Inferior parietal cortex (tissue), 1 donor: Measurements from ENCODE around the gene SLCO2A1.

Experiments
- DNase-seq: peaks from one replicate; pipeline ENCODE4 v3.0.0-alpha.2; 2016; ENCODE audit errors: extremely low spot score

SLCO2A1 gene

GRCh38 chr3:133933097-133934024 is 96.4 kb downstream of the SLCO2A1 start:
- DNase-seq: no peak

- DNase-seq: no peak
Measured at GRCh38 chr3:133932009-133932408, 97.7 kb downstream of the SLCO2A1 start.

- DNase-seq: no peak
Measured at GRCh38 chr3:133931084-133931483, 98.6 kb downstream of the SLCO2A1 start.

GRCh38 chr3:133930341-133930933 is 99.3 kb downstream of the SLCO2A1 start:
- DNase-seq: peak; percentile 70

- no peak for DNase-seq
Measured at GRCh38 chr3:133928903-133929607, 100.7 kb downstream of the SLCO2A1 start.

GRCh38 chr3:133928136-133928893 is 101.4 kb downstream of the SLCO2A1 start:
- no peak for DNase-seq

DNA sequence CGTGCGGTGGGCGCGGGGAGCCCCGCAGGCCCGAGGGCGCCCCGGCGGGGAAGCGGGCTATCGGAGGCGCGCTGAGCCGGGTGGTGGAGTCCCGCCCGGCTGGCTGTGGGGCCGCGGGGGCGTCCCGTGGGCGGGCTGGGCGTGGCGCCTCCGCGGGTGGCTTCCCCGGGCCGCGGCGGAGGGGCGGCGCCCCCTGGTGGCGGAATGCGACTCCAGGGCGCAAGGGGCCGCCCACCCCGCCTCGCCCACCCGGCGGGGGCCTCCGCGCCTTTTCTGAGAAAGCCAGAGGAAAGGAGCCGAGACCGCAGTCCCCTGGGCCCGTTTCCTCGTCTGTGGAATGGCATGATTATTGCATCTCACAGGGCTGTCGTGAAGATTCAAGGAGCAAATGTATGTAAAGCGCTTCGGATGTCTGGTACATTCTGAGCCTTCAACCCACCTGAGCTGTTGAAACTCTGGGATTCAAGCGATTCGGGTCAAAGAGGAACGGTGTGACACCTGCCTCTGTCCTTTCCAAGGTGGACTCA is 102.1 kb downstream of the SLCO2A1 start:
- no peak for DNase-seq

GRCh38 chr3:133926736-133927539 is 102.8 kb downstream of the SLCO2A1 start:
- DNase-seq: no peak

GRCh38 chr3:133925960-133926735 is 103.6 kb downstream of the SLCO2A1 start:
- DNase-seq: no peak

GRCh38 chr3:133924041-133924440 is 105.7 kb downstream of the SLCO2A1 start:
- DNase-seq: no peak

DNA sequence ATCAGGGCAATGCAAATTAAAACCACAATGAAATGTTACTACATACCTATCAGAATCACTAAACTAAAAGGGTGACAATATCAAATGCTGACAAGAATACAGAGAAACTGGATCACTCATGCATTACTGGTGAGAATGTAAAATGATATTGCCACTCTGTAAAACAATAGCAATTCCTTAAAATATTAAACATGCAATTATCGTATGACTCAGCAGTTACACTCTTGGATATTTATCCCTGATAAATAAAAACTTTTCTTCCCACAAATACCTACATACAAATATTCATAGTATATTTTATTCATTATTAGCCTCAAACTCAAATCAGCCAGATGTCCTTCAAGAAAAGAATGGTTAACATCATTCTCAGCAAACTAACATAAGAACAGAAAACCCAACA is 108.1 kb downstream of the SLCO2A1 start:
- no peak for DNase-seq

- no peak for DNase-seq
Measured at GRCh38 chr3:133917144-133917543, 112.6 kb downstream of the SLCO2A1 start.

DNA sequence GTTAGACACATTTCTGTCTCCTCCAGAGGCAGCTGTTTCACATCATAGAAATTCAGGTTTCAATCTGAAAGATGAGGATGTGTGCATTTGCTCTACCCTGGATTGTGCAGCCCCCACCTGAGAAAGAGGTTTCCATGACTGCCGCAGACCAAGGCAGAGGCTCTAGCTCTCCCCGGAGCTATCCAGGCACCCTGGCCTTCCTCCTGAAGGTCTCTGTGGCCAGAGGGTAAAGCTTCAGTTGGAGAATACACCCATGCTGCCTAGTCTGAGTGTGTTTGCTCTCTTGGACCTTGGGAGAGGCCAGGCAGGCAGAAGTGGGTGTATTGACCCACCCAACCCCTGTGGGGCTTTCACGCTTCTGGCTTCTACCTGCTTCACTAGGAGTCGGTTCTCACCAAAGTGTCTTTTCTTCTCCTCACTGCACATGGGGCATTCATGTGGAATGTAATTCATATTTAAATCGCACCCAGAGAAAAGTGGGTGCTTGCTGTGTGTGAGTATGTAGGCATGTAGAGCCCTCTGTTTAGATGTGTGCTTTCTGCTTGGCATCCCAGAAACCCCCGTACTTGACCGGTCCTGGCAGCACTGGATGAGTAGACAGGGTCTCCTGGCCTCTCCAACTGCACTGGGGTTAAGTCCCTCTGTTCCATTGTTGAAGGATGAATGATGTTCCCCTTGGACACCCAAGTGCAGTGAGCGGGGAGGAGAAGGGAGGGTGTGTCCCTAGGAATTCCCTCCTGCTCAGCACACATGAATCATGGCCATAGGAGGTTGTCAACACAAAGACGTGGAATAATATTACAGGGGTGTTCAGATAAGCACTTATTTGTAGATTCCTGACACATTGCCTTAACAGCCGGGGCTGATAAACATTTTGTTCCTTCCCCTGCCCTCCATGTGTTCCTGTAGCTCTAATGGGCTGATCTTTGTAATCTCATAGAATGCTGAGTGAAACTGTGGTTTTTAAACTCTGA is 113.8 kb downstream of the SLCO2A1 start:
- DNase-seq: no peak

DNA sequence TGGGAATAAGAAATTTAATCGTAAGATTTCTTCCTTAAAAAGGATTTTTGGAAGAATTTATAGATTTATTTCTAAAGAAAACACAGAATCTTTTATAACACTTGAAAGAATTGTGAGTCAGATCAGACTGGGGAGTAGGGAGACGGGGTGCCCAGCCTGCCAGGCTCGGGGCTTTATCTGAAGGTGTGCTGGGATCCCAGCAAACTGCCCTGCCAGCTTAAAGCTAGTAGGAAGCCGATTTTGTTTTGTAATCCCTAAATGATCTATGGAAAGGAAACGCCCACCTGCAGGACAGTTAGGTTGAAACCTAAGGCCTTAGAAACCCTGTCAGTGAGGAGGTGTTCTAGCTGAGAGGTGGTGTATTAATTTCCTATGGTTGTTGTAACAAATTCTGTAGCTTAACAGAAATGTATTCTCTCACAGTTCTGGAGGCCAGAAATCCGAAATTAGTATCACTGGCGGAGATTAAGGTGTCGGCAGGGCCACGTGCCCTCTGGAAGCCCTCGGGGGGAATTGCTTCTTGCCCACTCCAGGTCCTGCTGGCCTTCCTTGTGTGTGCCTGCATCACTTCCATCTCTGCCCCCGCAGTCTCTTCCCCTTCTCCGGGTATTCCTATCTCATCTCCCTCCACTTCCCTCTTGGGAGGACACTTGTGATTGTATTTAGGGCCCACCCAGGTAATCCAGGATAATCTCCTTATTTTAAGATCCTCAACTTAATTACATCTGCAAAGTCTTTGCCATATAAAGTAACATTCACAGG is 114.7 kb downstream of the SLCO2A1 start:
- DNase-seq: no peak

DNA sequence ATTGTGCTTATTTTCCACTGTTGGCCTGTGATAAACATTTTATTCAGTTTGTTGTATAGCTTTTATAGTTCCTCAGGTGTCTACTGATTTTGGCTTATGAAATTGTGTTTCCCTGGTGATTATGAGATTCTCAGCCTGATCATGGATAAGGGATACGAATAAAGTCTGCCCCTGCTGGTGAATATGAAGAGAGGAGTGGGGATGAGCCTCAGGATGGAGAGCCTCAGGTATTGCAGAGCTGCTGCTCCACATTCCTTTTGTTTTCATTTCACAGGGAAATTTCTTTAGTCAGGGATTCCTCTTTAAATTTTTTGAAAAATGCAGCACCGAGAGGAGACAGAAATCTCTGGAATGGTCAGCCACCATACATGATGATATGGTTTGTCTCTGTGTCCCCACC is 119.3 kb downstream of the SLCO2A1 start:
- DNase-seq: no peak

DNA sequence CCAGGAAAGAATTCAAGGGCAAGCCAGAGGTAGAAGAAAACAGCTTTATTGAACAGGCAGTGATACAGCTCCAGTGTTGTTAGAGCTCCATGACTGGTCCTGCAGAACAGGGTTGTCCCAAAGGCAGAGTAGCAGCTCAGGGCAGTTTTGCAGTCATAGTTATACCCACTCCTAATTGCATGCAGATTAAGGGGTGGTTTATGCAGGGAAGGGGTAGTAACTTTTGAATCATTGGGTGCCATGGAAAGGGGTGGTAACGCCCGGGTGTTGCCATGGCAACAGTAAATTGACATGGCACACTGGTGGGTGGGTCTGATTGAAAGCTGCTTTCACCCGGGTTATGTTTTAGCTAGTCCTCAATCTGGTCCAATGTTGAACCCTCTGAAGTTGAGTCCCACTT is 124.3 kb downstream of the SLCO2A1 start:
- no peak for DNase-seq

DNA sequence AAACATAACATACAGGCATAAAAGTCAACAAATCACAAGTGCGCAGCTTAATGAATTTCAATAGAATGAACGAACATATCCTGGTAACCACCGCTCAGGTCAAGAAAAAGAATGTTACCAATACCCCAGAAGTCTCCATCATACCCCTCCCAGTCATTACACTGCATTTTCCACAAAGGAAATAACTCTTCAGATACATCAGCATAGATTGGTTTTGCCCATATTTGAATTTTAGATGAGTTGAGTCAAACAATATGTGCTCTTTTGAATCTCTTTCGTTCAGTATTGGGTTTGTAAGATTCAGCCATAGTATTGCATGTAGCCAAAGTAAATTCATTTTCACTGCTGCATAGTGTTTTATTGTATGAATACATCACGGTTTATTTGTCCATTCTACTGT is 127.9 kb downstream of the SLCO2A1 start:
- DNase-seq: no peak

DNA sequence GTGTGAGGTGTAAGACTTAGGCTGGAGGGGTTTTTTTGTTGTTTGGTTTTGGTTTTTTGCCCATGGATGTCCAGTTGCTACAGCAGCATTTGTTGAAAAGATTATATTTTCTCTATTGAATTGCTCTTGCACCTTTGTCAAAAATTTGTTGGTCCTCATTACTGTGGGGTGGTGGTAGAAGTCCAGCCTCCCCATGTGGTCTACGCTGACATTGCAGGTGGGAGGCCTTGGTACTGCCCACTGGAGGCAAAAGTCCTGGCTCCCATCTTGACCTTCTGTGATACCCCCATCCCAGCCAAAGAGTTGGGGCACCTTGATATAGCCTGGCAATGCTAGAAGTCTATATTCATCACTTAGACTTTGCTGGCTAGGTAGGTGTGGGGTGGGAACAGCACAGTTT is 128.6 kb downstream of the SLCO2A1 start:
- DNase-seq: no peak
